Skeletal muscle satellite cell (primary cell): Measurements from ENCODE around the gene SLC27A3. TPM values are rescaled to one million over a fixed set of nuclear protein-coding genes. Genes with fewer than 3 reads are reported as not detected.

Experiments
- H3K27me3 ChIP-seq: 2 replicates; pipeline ENCODE4 v1.7.0; 2013; ENCODE audit warnings: low read length; ENCODE audit not compliant: control insufficient read depth, insufficient read depth
- H3K36me3 ChIP-seq: 2 replicates; pipeline ENCODE4 v1.7.0; 2013; ENCODE audit warnings: mild to moderate bottlenecking, control low read depth, low read length; ENCODE audit not compliant: insufficient read depth
- H3K4me1 ChIP-seq: 2 replicates; pipeline ENCODE4 v1.7.0; 2013; ENCODE audit warnings: low read length; ENCODE audit not compliant: control insufficient read depth, insufficient read depth
- H3K4me2 ChIP-seq: 2 replicates; pipeline ENCODE4 v1.7.0; 2013; ENCODE audit warnings: mild to moderate bottlenecking, low read length
- H3K4me3 ChIP-seq: 2 replicates; pipeline ENCODE4 v1.7.0; 2013; ENCODE audit warnings: low read length
- H3K9ac ChIP-seq: 2 replicates; pipeline ENCODE4 v1.7.0; 2013; ENCODE audit warnings: mild to moderate bottlenecking, low read depth, low read length, moderate library complexity
- H3K9me3 ChIP-seq: replicated peaks from 2 replicates; pipeline ENCODE4 v1.7.0; 2013; ENCODE audit warnings: mild to moderate bottlenecking, control low read depth, low read length
- total RNA-seq: library from RNA; depleted of rRNA; stranded (reverse); fragments of >200 nt; gene quantifications from 2 replicates; pipeline ENCODE4 v1.2.3, GENCODE V29; 2012; rRNA removed

Gene SLC27A3
- total RNA-seq, result 9.8 and 12.2 TPM in 2 replicates

- H3K4me2 ChIP-seq, result peak within 1 kb of the TSS; percentile 97
- H3K9me3 ChIP-seq, result no peaks in the 10 kb centered on the region
- peak within 1 kb of the TSS; percentile 63 for H3K9ac ChIP-seq
- H3K4me3 ChIP-seq, result peak within 1 kb of the TSS; percentile 76
- H3K36me3 ChIP-seq, result peaks cover 25% of the 10 kb centered on the region
- no peaks in the 10 kb centered on the region for H3K27me3 ChIP-seq
- peaks cover 34% of the 10 kb centered on the region for H3K4me1 ChIP-seq
Observed at GRCh38 chr1:153774780-153775457, at the start of gene SLC27A3. SLC27A3 (plus strand) TSS chr1:153775407; CDS start chr1:153775498, 91 bp downstream.

- no peaks in the 10 kb centered on the region for H3K9me3 ChIP-seq
- H3K9ac ChIP-seq, result peak within 1 kb of the TSS; percentile 98
- peak within 1 kb of the TSS; percentile 96 for H3K4me2 ChIP-seq
- H3K27me3 ChIP-seq, result no peaks in the 10 kb centered on the region
- peak within 1 kb of the TSS; percentile 88 for H3K4me3 ChIP-seq
- peaks cover 11% of the 10 kb centered on the region for H3K4me1 ChIP-seq
- no peaks in the 10 kb centered on the region for H3K36me3 ChIP-seq
Observed at GRCh38 chr1:153727463-153728304, 47.5 kb upstream of the SLC27A3 start, which contains the start of gene INTS3. INTS3 (plus strand) TSS chr1:153728050; CDS start chr1:153728635, 585 bp downstream.

- Histone ChIP-seq H3K4me3 (peak overlapping the region; percentile 88), H3K4me1 (peaks cover 11% of the 10 kb centered on the region), H3K4me2 (peak overlapping the region; percentile 93), H3K9me3 (no peaks in the 10 kb centered on the region), H3K27me3 (no peaks in the 10 kb centered on the region), H3K36me3 (no peaks in the 10 kb centered on the region), H3K9ac (peak overlapping the region; percentile 98)
Observed at GRCh38 chr1:153728305-153729066, 46.7 kb upstream of the SLC27A3 start.

GRCh38 chr1:153730468-153730988, 44.7 kb upstream of the SLC27A3 start:
- Histone ChIP-seq H3K9ac (no peak overlapping the region), H3K27me3 (no peaks in the 10 kb centered on the region), H3K4me1 (peaks cover 11% of the 10 kb centered on the region), H3K4me3 (no peak overlapping the region), H3K4me2 (peak overlapping the region; percentile 93), H3K9me3 (no peaks in the 10 kb centered on the region), H3K36me3 (no peaks in the 10 kb centered on the region)

GRCh38 chr1:153733970-153734369, 41.2 kb upstream of the SLC27A3 start:
- Histone ChIP-seq H3K36me3 (no peaks in the 10 kb centered on the region), H3K4me1 (peaks cover 9% of the 10 kb centered on the region), H3K4me2 (no peak overlapping the region), H3K9ac (no peak overlapping the region), H3K9me3 (no peaks in the 10 kb centered on the region), H3K27me3 (no peaks in the 10 kb centered on the region), H3K4me3 (no peak overlapping the region)

- H3K9ac ChIP-seq, result no peak overlapping the region
- no peaks in the 10 kb centered on the region for H3K27me3 ChIP-seq
- no peak overlapping the region for H3K4me3 ChIP-seq
- H3K9me3 ChIP-seq, result no peaks in the 10 kb centered on the region
- H3K36me3 ChIP-seq, result no peaks in the 10 kb centered on the region
- no peak overlapping the region for H3K4me2 ChIP-seq
- H3K4me1 ChIP-seq, result peaks cover 3% of the 10 kb centered on the region
Observed at GRCh38 chr1:153734396-153735089, 40.7 kb upstream of the SLC27A3 start.

GRCh38 chr1:153735090-153735420, 40.2 kb upstream of the SLC27A3 start:
- Histone ChIP-seq H3K27me3 (no peaks in the 10 kb centered on the region), H3K4me1 (no peaks in the 10 kb centered on the region), H3K4me2 (no peak overlapping the region), H3K36me3 (no peaks in the 10 kb centered on the region), H3K9ac (no peak overlapping the region), H3K9me3 (no peaks in the 10 kb centered on the region), H3K4me3 (no peak overlapping the region)

GRCh38 chr1:153741986-153742385, 33.2 kb upstream of the SLC27A3 start:
- Histone ChIP-seq H3K4me2 (no peak overlapping the region), H3K27me3 (no peaks in the 10 kb centered on the region)

GRCh38 chr1:153742411-153743142, 32.6 kb upstream of the SLC27A3 start:
- Histone ChIP-seq H3K4me1 (peaks cover 10% of the 10 kb centered on the region), H3K36me3 (peaks cover 57% of the 10 kb centered on the region), H3K9ac (no peak overlapping the region), H3K9me3 (no peaks in the 10 kb centered on the region), H3K27me3 (no peaks in the 10 kb centered on the region), H3K4me3 (no peak overlapping the region), H3K4me2 (no peak overlapping the region)

More at GRCh38 chr1:153741986-153742385, 33.2 kb upstream of the SLC27A3 start:
- H3K36me3 ChIP-seq, result peaks cover 51% of the 10 kb centered on the region
- H3K9ac ChIP-seq, result no peak overlapping the region
- H3K4me1 ChIP-seq, result peaks cover 10% of the 10 kb centered on the region
- H3K4me3 ChIP-seq, result no peak overlapping the region
- no peaks in the 10 kb centered on the region for H3K9me3 ChIP-seq

- H3K4me3 ChIP-seq, result no peak overlapping the region
- H3K4me1 ChIP-seq, result peaks cover 16% of the 10 kb centered on the region
- H3K4me2 ChIP-seq, result no peak overlapping the region
- no peak overlapping the region for H3K9ac ChIP-seq
- no peaks in the 10 kb centered on the region for H3K27me3 ChIP-seq
- peaks cover 75% of the 10 kb centered on the region for H3K36me3 ChIP-seq
- no peaks in the 10 kb centered on the region for H3K9me3 ChIP-seq
Observed at GRCh38 chr1:153745417-153745816, 29.8 kb upstream of the SLC27A3 start.
